A549 (cell line): ENCODE results near the gene CD99L2. TPM values are rescaled to one million over a fixed set of nuclear protein-coding genes. Genes with fewer than 3 reads are reported as not detected.
A peak's percentile ranks its signal among the peaks of the same experiment; 100 is the strongest.

Experiments
- ATAC-seq, 2 experiments: fragments of 200-7000 bp in 1 of 2; fragments of >200 bp in 1 of 2; cut with Nextera tagmentation in 1 of 2; cut with Tn5 transposase in 1 of 2; 3 replicates each; pipeline versions ENCODE4 v1.8.0 to v1.9.1; 2018 to 2020; ENCODE audit warnings: mild to moderate bottlenecking in 1 of 2, moderate library complexity in 1 of 2
- CTCF ChIA-PET: fragments of 300-600 bp; sonication (Branson Sonifier 250); formaldehyde crosslinking; extraction: SDS; loops from one replicate; lab custom pipeline; 2021; ENCODE audit warnings: antibody characterized with exemption, inconsistent platforms; lab: Yijun Ruan, JAX
- POLR2A ChIA-PET: fragments of 350-600 bp; formaldehyde crosslinking; extraction: SDS; loops from one replicate; lab custom pipeline; 2021; ENCODE audit warnings: antibody characterized with exemption, inconsistent platforms; lab: Yijun Ruan, JAX
- DNase-seq, 2 experiments: peaks; one replicate each; pipeline versions ENCODE4 v3.0.0 to v3.0.0-alpha.2; 2011 to 2016; ENCODE audit warnings: low read depth in 1 of 2, low spot score in 1 of 2
- FAIRE-seq: peaks from 2 replicates; lab custom pipeline; 2011; peaks lifted over from hg19 to GRCh38; lab: Jason Lieb, UNC
- H3K27ac ChIP-seq, 2 experiments: fragments of >200 bp; sonication (Bioruptor Twin); formaldehyde crosslinking; 3 replicates each; pipeline ENCODE4 v1.5.1; 2016 to 2017
- H3K4me1 ChIP-seq: fragments of >200 bp; sonication (Bioruptor Twin); formaldehyde crosslinking; 3 replicates; pipeline ENCODE4 v1.6.1; 2016
- H3K4me2 ChIP-seq: fragments of >200 bp; sonication (Bioruptor Twin); formaldehyde crosslinking; 3 replicates; pipeline ENCODE4 v1.6.1; 2016
- H3K4me3 ChIP-seq: fragments of >200 bp; sonication (Bioruptor Twin); formaldehyde crosslinking; 3 replicates; pipeline ENCODE4 v1.5.1; 2016
- H3K9me3 ChIP-seq: fragments of >200 bp; sonication (Bioruptor Twin); formaldehyde crosslinking; 3 replicates; pipeline ENCODE4 v1.6.1; 2016
- CBX2 ChIP-seq: fragments of 200-600 bp; sonication (generic); IDR thresholded peaks from 2 replicates; pipeline ENCODE4 v1.6.1; 2016; ENCODE audit warnings: low read depth, mild to moderate bottlenecking, borderline replicate concordance
- CEBPB ChIP-seq, 2 experiments: fragments of >200 bp in 1 of 2; sonication (Bioruptor Twin) in 1 of 2; formaldehyde crosslinking in 1 of 2; IDR thresholded peaks; 2 replicates each; pipeline ENCODE4 v1.6.1; 2012 to 2016
- CHD2 ChIP-seq: fragments of 150-350 bp; IDR thresholded peaks from 2 replicates; pipeline ENCODE4 v1.6.1; 2014; ENCODE audit warnings: low read length; ENCODE audit not compliant: partially characterized antibody
- E2F6 ChIP-seq: IDR thresholded peaks from 2 replicates; pipeline ENCODE4 v1.6.1; 2012; ENCODE audit warnings: low read depth, borderline replicate concordance
- EHF ChIP-seq: fragments of 250-450 bp; sonication (Bioruptor Pico); IDR thresholded peaks from 2 replicates; pipeline ENCODE4 v1.5.0; 2020; ENCODE audit warnings: mild to moderate bottlenecking
- FOSB ChIP-seq: fragments of 250-450 bp; sonication (Bioruptor Pico); IDR thresholded peaks from 2 replicates; pipeline ENCODE4 v1.5.0; 2020; ENCODE audit warnings: mild to moderate bottlenecking, moderate library complexity
- GATA3 ChIP-seq: IDR thresholded peaks from 2 replicates; pipeline ENCODE4 v1.6.1; 2012; ENCODE audit warnings: borderline replicate concordance
- HES2 ChIP-seq: fragments of >200 bp; sonication (Bioruptor Twin); formaldehyde crosslinking; IDR thresholded peaks from 2 replicates; pipeline ENCODE4 v1.6.1; 2016
- JUN ChIP-seq, 2 experiments: fragments of >200 bp; sonication (Bioruptor Twin); formaldehyde crosslinking; IDR thresholded peaks; 2 replicates in 1 of 2; 3 replicates in 1 of 2; pipeline ENCODE4 v1.6.1; 2016 to 2017
- MYC ChIP-seq: IDR thresholded peaks from 2 replicates; pipeline ENCODE4 v1.6.1; 2012; ENCODE audit warnings: mild to moderate bottlenecking, inconsistent platforms, low read length, improper control_type of control experiment, borderline replicate concordance
- NR3C1 ChIP-seq: fragments of >200 bp; sonication (Bioruptor Twin); formaldehyde crosslinking; IDR thresholded peaks from 3 replicates; pipeline ENCODE4 v1.6.1; 2017
- PBX3 ChIP-seq: IDR thresholded peaks from 2 replicates; pipeline ENCODE4 v1.6.1; 2012
- POLR2A ChIP-seq: IDR thresholded peaks from 2 replicates; pipeline ENCODE4 v1.6.1; 2012; ENCODE audit warnings: mild to moderate bottlenecking, low read length
- RAD21 ChIP-seq, 2 experiments: fragments of >200 bp in 1 of 2; sonication (Bioruptor Twin) in 1 of 2; formaldehyde crosslinking in 1 of 2; IDR thresholded peaks in 1 of 2; conservative IDR thresholded peaks in 1 of 2; 2 replicates in 1 of 2; 3 replicates in 1 of 2; pipeline ENCODE4 v1.6.1; 2012 to 2018; ENCODE audit warnings: inconsistent platforms in 1 of 2
- RNF2 ChIP-seq: fragments of 200-600 bp; sonication (generic); IDR thresholded peaks from 2 replicates; pipeline ENCODE4 v1.6.1; 2016; ENCODE audit warnings: low read depth, mild to moderate bottlenecking, antibody characterized with exemption, moderate library complexity, borderline replicate concordance
- TP53 ChIP-seq: fragments of 250-450 bp; sonication (Bioruptor Pico); IDR thresholded peaks from 2 replicates; pipeline ENCODE4 v1.5.0; 2021; ENCODE audit warnings: mild to moderate bottlenecking, moderate library complexity
- ZFP36 ChIP-seq: fragments of 450-650 bp; IDR thresholded peaks from 2 replicates; pipeline ENCODE4 v1.6.1; 2014; ENCODE audit warnings: borderline replicate concordance; ENCODE audit not compliant: partially characterized antibody
- WGBS: methylation state at CpG from one replicate; pipeline ENCODE4 v1.1.6; 2017; ENCODE audit errors: missing lambda C conversion rate; 5-methylcytosine and 5-hydroxymethylcytosine counted together
- polyA plus RNA-seq, 4 experiments: library from polyadenylated mRNA; depleted of rRNA in 3 of 4; stranded (reverse); fragments of >200 nt; fragmentation: RNase III in 1 of 4; extraction: RNeasy Plus Mini Kit Qiagen cat#74134 plus additional on column Dnase treatment in 1 of 4; gene quantifications; 2 replicates in 3 of 4; 3 replicates in 1 of 4; pipeline ENCODE4 v1.2.3, GENCODE V29; 2011 to 2017
- TF ChIP-seq, protein P1 (sequence below): fragments of 200-600 bp; sonication (generic); IDR thresholded peaks from 2 replicates; pipeline ENCODE4 v1.6.1; 2016; ENCODE audit warnings: antibody characterized with exemption, mild to moderate bottlenecking, moderate library complexity
- TF ChIP-seq, protein P2 (sequence below): fragments of >200 bp; sonication (Bioruptor Twin); formaldehyde crosslinking; IDR thresholded peaks from 3 replicates; pipeline ENCODE4 v1.5.1; 2016

CD99L2 gene
- polyA plus RNA-seq, 2 of the 4 experiments (the other 2 are of a cell fraction) = 50.5 to 66.5 TPM

- Histone ChIP-seq H3K27ac (no peak overlapping the region), H3K9me3 (no peaks in the 10 kb centered on the region), H3K4me1 (no peaks in the 10 kb centered on the region), H3K4me3 (no peak overlapping the region), H3K4me2 (no peak overlapping the region)
- 87% methylated on average over 5 of the region's 5 CpGs for WGBS
- no peak for ATAC-seq
- DNase-seq = peak in 1 of 2 experiments; percentile 6
- ChIA-PET CTCF (no interaction called here), POLR2A (no interaction called here)
- peak; percentile 32 for FAIRE-seq
- TF ChIP-seq POLR2A = no peak
- TF ChIP-seq HES2 = no peak
- no peak for TF ChIP-seq CHD2
- TF ChIP-seq E2F6 = no peak
- no peak for TF ChIP-seq NR3C1
- TF ChIP-seq FOSB (CRISPR knock-in tag) = no peak
- no peak for TF ChIP-seq TP53 (CRISPR knock-in tag)
- TF ChIP-seq CEBPB (IDR thresholded peaks at IDR 0.05) = no peak
- no peak for TF ChIP-seq ZFP36
- TF ChIP-seq, protein P1, sequence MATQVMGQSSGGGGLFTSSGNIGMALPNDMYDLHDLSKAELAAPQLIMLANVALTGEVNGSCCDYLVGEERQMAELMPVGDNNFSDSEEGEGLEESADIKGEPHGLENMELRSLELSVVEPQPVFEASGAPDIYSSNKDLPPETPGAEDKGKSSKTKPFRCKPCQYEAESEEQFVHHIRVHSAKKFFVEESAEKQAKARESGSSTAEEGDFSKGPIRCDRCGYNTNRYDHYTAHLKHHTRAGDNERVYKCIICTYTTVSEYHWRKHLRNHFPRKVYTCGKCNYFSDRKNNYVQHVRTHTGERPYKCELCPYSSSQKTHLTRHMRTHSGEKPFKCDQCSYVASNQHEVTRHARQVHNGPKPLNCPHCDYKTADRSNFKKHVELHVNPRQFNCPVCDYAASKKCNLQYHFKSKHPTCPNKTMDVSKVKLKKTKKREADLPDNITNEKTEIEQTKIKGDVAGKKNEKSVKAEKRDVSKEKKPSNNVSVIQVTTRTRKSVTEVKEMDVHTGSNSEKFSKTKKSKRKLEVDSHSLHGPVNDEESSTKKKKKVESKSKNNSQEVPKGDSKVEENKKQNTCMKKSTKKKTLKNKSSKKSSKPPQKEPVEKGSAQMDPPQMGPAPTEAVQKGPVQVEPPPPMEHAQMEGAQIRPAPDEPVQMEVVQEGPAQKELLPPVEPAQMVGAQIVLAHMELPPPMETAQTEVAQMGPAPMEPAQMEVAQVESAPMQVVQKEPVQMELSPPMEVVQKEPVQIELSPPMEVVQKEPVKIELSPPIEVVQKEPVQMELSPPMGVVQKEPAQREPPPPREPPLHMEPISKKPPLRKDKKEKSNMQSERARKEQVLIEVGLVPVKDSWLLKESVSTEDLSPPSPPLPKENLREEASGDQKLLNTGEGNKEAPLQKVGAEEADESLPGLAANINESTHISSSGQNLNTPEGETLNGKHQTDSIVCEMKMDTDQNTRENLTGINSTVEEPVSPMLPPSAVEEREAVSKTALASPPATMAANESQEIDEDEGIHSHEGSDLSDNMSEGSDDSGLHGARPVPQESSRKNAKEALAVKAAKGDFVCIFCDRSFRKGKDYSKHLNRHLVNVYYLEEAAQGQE = no peak
- no peak for TF ChIP-seq CBX2
- TF ChIP-seq RAD21 (conservative IDR thresholded peaks at IDR 0.05 in 1 of 2, IDR thresholded peaks at IDR 0.05 in 1 of 2) = no peak
- no peak for TF ChIP-seq PBX3
- TF ChIP-seq JUN (IDR thresholded peaks at IDR 0.05) = no peak
- TF ChIP-seq EHF (CRISPR knock-in tag) = no peak
These were observed 105.4 kb downstream of the CD99L2 start for GRCh38 chrX:150792949-150793527.

DNA sequence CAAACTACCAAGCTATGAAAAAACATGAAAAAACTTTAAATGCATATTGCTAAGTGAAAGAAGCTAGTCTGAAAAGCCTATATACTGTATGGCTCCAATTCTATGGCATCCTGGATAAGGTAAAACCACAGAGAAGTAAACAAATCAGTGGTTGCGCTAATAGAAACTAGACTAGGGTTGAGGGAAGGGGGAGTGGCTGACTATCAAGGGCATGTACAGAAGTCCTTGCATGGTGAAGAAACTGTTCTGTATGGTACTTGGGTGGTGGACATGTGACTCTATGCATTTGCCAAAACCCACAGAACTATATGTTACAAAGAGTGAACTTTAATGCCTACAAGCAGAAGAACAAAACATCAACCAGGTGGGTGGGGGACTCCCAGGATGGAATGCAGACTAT, 108.4 kb downstream of the CD99L2 start:
- FAIRE-seq (peak; percentile 32), DNase-seq (no peak), ATAC-seq (no peak)
- CTCF ChIA-PET = no interaction called here
- no peak overlapping the region for H3K4me2 ChIP-seq
- POLR2A ChIA-PET = no interaction called here
- no peaks in the 10 kb centered on the region for H3K9me3 ChIP-seq
- no peaks in the 10 kb centered on the region for H3K4me1 ChIP-seq
- H3K4me3 ChIP-seq = no peak overlapping the region
- WGBS = 93% methylated on average over 1 of the region's 1 CpG
- no peak overlapping the region for H3K27ac ChIP-seq
- TF ChIP-seq TP53 (CRISPR knock-in tag) = no peak
- no peak for TF ChIP-seq MYC
- TF ChIP-seq HES2 = no peak
- TF ChIP-seq EHF (CRISPR knock-in tag) = no peak
- TF ChIP-seq, protein P2, sequence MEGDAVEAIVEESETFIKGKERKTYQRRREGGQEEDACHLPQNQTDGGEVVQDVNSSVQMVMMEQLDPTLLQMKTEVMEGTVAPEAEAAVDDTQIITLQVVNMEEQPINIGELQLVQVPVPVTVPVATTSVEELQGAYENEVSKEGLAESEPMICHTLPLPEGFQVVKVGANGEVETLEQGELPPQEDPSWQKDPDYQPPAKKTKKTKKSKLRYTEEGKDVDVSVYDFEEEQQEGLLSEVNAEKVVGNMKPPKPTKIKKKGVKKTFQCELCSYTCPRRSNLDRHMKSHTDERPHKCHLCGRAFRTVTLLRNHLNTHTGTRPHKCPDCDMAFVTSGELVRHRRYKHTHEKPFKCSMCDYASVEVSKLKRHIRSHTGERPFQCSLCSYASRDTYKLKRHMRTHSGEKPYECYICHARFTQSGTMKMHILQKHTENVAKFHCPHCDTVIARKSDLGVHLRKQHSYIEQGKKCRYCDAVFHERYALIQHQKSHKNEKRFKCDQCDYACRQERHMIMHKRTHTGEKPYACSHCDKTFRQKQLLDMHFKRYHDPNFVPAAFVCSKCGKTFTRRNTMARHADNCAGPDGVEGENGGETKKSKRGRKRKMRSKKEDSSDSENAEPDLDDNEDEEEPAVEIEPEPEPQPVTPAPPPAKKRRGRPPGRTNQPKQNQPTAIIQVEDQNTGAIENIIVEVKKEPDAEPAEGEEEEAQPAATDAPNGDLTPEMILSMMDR = no peak
- TF ChIP-seq GATA3 = no peak
- no peak for TF ChIP-seq JUN (IDR thresholded peaks at IDR 0.05)
- no peak for TF ChIP-seq RNF2
- no peak for TF ChIP-seq PBX3
